AG20443 (cell line): Measurements from ENCODE around the gene GRIN2C.

Source experiments
- DNase-seq: peaks from one replicate; pipeline ENCODE4 v3.0.0; 2012; ENCODE audit warnings: low spot score, mixed read lengths

GRIN2C gene

GRCh38 chr17:74864297-74864865, 4.7 kb upstream of the GRIN2C start:
- DNase-seq, result no peak

- no peak for DNase-seq
These were observed 4.0 kb upstream of the GRIN2C start for GRCh38 chr17:74863420-74864296.

GRCh38 chr17:74862919-74863318, 3.2 kb upstream of the GRIN2C start:
- DNase-seq, result no peak

- DNase-seq, result peak; percentile 75
These were observed 2.6 kb upstream of the GRIN2C start for GRCh38 chr17:74862108-74862901.

- no peak for DNase-seq
These were observed 2.0 kb upstream of the GRIN2C start for GRCh38 chr17:74861662-74862107.

- DNase-seq, result no peak
These were observed 1.4 kb upstream of the GRIN2C start for GRCh38 chr17:74860872-74861661.

GRCh38 chr17:74860229-74860871, 665 bp upstream of the GRIN2C start:
- DNase-seq, result no peak

GRCh38 chr17:74858672-74859458, 820 bp downstream of the GRIN2C start:
- peak; percentile 52 for DNase-seq

GRCh38 chr17:74857191-74857590, 2.5 kb downstream of the GRIN2C start:
- no peak for DNase-seq

- no peak for DNase-seq
These were observed 3.6 kb downstream of the GRIN2C start for GRCh38 chr17:74856112-74856511.

GRCh38 chr17:74855323-74855722, 4.4 kb downstream of the GRIN2C start:
- no peak for DNase-seq

- no peak for DNase-seq
These were observed 4.9 kb downstream of the GRIN2C start for GRCh38 chr17:74854792-74855191.

- no peak for DNase-seq
These were observed 6.0 kb downstream of the GRIN2C start for GRCh38 chr17:74853669-74854068.

- no peak for DNase-seq
These were observed 6.7 kb downstream of the GRIN2C start for GRCh38 chr17:74853048-74853397.

- DNase-seq, result peak; percentile 38
These were observed 7.2 kb downstream of the GRIN2C start for GRCh38 chr17:74852237-74853047.

- DNase-seq, result no peak
These were observed 8.0 kb downstream of the GRIN2C start for GRCh38 chr17:74851612-74852236.

- no peak for DNase-seq
These were observed 8.8 kb downstream of the GRIN2C start for GRCh38 chr17:74850914-74851313.

GRCh38 chr17:74850310-74850709, 9.4 kb downstream of the GRIN2C start:
- no peak for DNase-seq

- no peak for DNase-seq
These were observed 10.9 kb downstream of the GRIN2C start for GRCh38 chr17:74848656-74849399.
